Endodermal cell (in vitro differentiated cells): ENCODE data around the gene PEX13. TPM values are rescaled to one million over a fixed set of nuclear protein-coding genes. Genes with fewer than 3 reads are reported as not detected.

ENCODE experiments used
- DNase-seq: peaks from one replicate; pipeline ENCODE4 v3.0.0-alpha.2; 2017
- H3K27ac ChIP-seq: 2 replicates; pipeline ENCODE4 v1.5.1; 2013; ENCODE audit warnings: mild to moderate bottlenecking, low read depth, low read length, moderate library complexity
- H3K27me3 ChIP-seq: 2 replicates; pipeline ENCODE4 v1.6.1; 2013; ENCODE audit warnings: mild to moderate bottlenecking, low read length, moderate library complexity; ENCODE audit not compliant: insufficient read depth, control insufficient read depth, poor library complexity, severe bottlenecking
- H3K36me3 ChIP-seq: 2 replicates; pipeline ENCODE4 v1.7.0; 2013; ENCODE audit warnings: mild to moderate bottlenecking, low read length, moderate library complexity; ENCODE audit not compliant: control insufficient read depth, insufficient read depth
- H3K4me1 ChIP-seq: one replicate; pipeline ENCODE4 v1.7.0; 2013; ENCODE audit warnings: low read length; ENCODE audit not compliant: control insufficient read depth, insufficient read depth
- H3K4me3 ChIP-seq: 2 replicates; pipeline ENCODE4 v1.5.1; 2013; ENCODE audit warnings: mild to moderate bottlenecking, low read length, moderate library complexity
- H3K9ac ChIP-seq: 2 replicates; pipeline ENCODE4 v1.6.1; 2013; ENCODE audit warnings: mild to moderate bottlenecking, low read length, moderate library complexity; ENCODE audit not compliant: poor library complexity, severe bottlenecking; ENCODE audit errors: extremely low read depth
- H3K9me3 ChIP-seq: 2 replicates; pipeline ENCODE4 v1.6.1; 2013; ENCODE audit warnings: mild to moderate bottlenecking, low read length, moderate library complexity; ENCODE audit not compliant: control insufficient read depth
- H3K27ac Mint-ChIP-seq: 2 replicates; pipeline ENCODE4 v1.8.0; 2020; ENCODE audit warnings: mixed read lengths
- H3K27me3 Mint-ChIP-seq: 2 replicates; pipeline ENCODE4 v1.8.0; 2021; ENCODE audit warnings: mild to moderate bottlenecking, mixed read lengths; ENCODE audit not compliant: insufficient read depth
- H3K36me3 Mint-ChIP-seq: 2 replicates; pipeline ENCODE4 v1.8.0; 2020; ENCODE audit warnings: low read depth, mixed read lengths
- H3K4me1 Mint-ChIP-seq: 2 replicates; pipeline ENCODE4 v1.8.0; 2020; ENCODE audit warnings: mixed read lengths
- H3K4me3 Mint-ChIP-seq: 2 replicates; pipeline ENCODE4 v1.8.0; 2020; ENCODE audit warnings: mild to moderate bottlenecking, moderate library complexity, mixed read lengths
- H3K9me3 Mint-ChIP-seq: 2 replicates; pipeline ENCODE4 v1.8.0; 2020; ENCODE audit warnings: mild to moderate bottlenecking, mixed read lengths
- CTCF ChIP-seq: fragments of 200-600 bp; sonication (generic); conservative IDR thresholded peaks from 2 replicates; pipeline ENCODE4 v1.5.0; 2021; ENCODE audit warnings: antibody characterized with exemption, mild to moderate bottlenecking
- WGBS, 2 experiments: methylation state at CpG; one replicate each; pipeline versions ENCODE4 v1.1.5 to v1.1.7; 2013; ENCODE audit warnings: missing lambda C conversion rate in 2 of 2, mixed read lengths in 1 of 2; ENCODE audit not compliant: insufficient coverage in 1 of 2, insufficient read length in 1 of 2; 5-methylcytosine and 5-hydroxymethylcytosine counted together
- total RNA-seq, 2 donors: library from RNA; stranded (reverse); fragmentation: NEBNext Ultra II Directional in 1 of 2; extraction: Animal tissue kit (Norgen Biotek cat#: 25700) in 1 of 2; gene quantifications; 2 replicates in 1 of 2; 3 replicates in 1 of 2; pipeline ENCODE4 v1.2.1, GENCODE V29; 2021

PEX13 gene
- total RNA-seq, 2 donors from 2014 or later: 24.3 to 25.9 TPM

- peaks cover 48% of the 10 kb centered on the region for H3K36me3 Mint-ChIP-seq
- H3K9ac ChIP-seq: no peak overlapping the region
- no peaks in the 10 kb centered on the region for H3K4me1 Mint-ChIP-seq
- no peak overlapping the region for H3K4me3 Mint-ChIP-seq
- H3K9me3 ChIP-seq: no peaks in the 10 kb centered on the region
- H3K27ac Mint-ChIP-seq: no peak overlapping the region
- no peak for DNase-seq
- no peaks in the 10 kb centered on the region for H3K27me3 Mint-ChIP-seq
- 96% methylated on average over 1 of the region's 1 CpG; no CpG with 5 or more reads in 1 of the 2 experiments for WGBS, 2 experiments
- TF ChIP-seq CTCF: no peak
- H3K4me1 ChIP-seq: no peaks in the 10 kb centered on the region
- H3K4me3 ChIP-seq: no peak overlapping the region
- H3K9me3 Mint-ChIP-seq: no peaks in the 10 kb centered on the region
- no peaks in the 10 kb centered on the region for H3K27me3 ChIP-seq
- H3K36me3 ChIP-seq: peaks cover 57% of the 10 kb centered on the region
- no peak overlapping the region for H3K27ac ChIP-seq
Measured at GRCh38 chr2:61085883-61086282, 68.4 kb downstream of the PEX13 start.

GRCh38 chr2:61089797-61090196, 72.3 kb downstream of the PEX13 start:
- H3K9me3 ChIP-seq: no peaks in the 10 kb centered on the region
- H3K4me3 Mint-ChIP-seq: no peak overlapping the region
- no peaks in the 10 kb centered on the region for H3K4me1 ChIP-seq
- no peak for TF ChIP-seq CTCF
- H3K4me1 Mint-ChIP-seq: no peaks in the 10 kb centered on the region
- DNase-seq: no peak
- peaks cover 54% of the 10 kb centered on the region for H3K36me3 ChIP-seq
- H3K4me3 ChIP-seq: no peak overlapping the region
- no peak overlapping the region for H3K27ac ChIP-seq
- H3K27me3 Mint-ChIP-seq: no peaks in the 10 kb centered on the region
- H3K36me3 Mint-ChIP-seq: peaks cover 48% of the 10 kb centered on the region
- H3K27ac Mint-ChIP-seq: no peak overlapping the region
- no peaks in the 10 kb centered on the region for H3K9me3 Mint-ChIP-seq
- H3K27me3 ChIP-seq: no peaks in the 10 kb centered on the region
- no peak overlapping the region for H3K9ac ChIP-seq

GRCh38 chr2:61090386-61090921, 72.9 kb downstream of the PEX13 start:
- no peaks in the 10 kb centered on the region for H3K27me3 Mint-ChIP-seq
- H3K27ac ChIP-seq: no peak overlapping the region
- H3K27me3 ChIP-seq: no peaks in the 10 kb centered on the region
- H3K9ac ChIP-seq: no peak overlapping the region
- no peak overlapping the region for H3K4me3 ChIP-seq
- no peak for DNase-seq
- H3K36me3 Mint-ChIP-seq: peaks cover 42% of the 10 kb centered on the region
- H3K9me3 Mint-ChIP-seq: no peaks in the 10 kb centered on the region
- 83 to 84% methylated on average over 3 to 5 of the region's 5 CpGs for WGBS, 2 experiments
- H3K4me3 Mint-ChIP-seq: no peak overlapping the region
- H3K9me3 ChIP-seq: no peaks in the 10 kb centered on the region
- H3K4me1 ChIP-seq: no peaks in the 10 kb centered on the region
- H3K36me3 ChIP-seq: peaks cover 47% of the 10 kb centered on the region
- no peak for TF ChIP-seq CTCF
- no peak overlapping the region for H3K27ac Mint-ChIP-seq
- no peaks in the 10 kb centered on the region for H3K4me1 Mint-ChIP-seq
